ENCODE data around the gene CYP26A1.

- no peak for TF ChIP-seq CTCF (IDR thresholded peaks at IDR 0.05; ENCODE audit: insufficient read depth, low read depth, low read length)
- TF ChIP-seq EZH2 (IDR thresholded peaks at IDR 0.05; ENCODE audit: insufficient read depth, low read length) = no peak
Measured at GRCh38 chr10:93086289-93086688, 12.6 kb downstream of the CYP26A1 start.

Data from astrocyte (in vitro differentiated cells and primary cell).